ENCODE data around the gene ASPG.

Gene ASPG

GRCh38 chr14:104085032-104085888 lies at the start of gene ASPG:
TSS of gene ASPG (plus strand) at chr14:104085700. CDS start at chr14:104085771, 71 bp downstream.
- no peak for DNase-seq

GRCh38 chr14:104036212-104036611 lies 49.3 kb upstream of the ASPG start:
- no peak for DNase-seq

GRCh38 chr14:104037074-104037473 lies 48.4 kb upstream of the ASPG start:
- DNase-seq, result no peak

DNA sequence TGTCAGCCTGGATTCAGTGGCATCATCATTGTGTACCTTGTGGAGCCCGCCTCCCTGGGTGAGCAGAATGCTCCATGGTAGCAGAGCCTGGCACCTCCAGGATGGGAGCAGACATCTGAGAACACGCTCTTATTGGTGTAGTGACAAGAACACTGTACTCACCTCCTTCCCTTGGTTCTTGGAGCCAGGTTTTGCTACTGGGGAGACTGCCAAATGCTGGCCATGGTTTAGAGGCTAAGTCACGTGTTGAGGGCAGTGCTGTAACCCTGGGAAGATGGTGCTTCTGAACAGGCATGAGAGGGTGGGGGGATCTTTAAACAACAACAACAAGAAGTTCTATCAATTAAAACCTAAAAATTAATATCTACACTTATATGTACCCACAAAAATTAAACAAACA lies 47.6 kb upstream of the ASPG start:
- no peak for DNase-seq

DNA sequence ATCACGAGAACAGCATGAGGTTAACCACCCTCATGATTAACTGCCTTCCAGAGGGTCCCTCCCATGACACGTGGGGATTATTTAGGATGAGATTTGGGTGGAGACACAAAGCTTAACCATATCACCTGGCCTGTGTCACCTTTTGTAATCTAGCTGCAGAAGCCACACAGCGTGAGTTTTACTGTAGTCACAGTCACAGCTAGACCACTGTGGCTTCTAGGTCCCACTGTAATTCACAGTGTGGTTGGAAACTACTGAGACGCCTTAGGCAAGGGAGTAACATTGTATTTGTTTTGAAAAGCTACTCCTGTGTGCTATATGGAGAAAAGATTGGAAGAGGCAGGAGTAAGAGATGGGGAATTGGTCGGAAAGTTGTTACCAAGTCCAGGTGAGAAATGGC lies 46.3 kb upstream of the ASPG start:
- no peak for DNase-seq

- no peak for DNase-seq
Observed at GRCh38 chr14:104040539-104040938, 45.0 kb upstream of the ASPG start.

DNA sequence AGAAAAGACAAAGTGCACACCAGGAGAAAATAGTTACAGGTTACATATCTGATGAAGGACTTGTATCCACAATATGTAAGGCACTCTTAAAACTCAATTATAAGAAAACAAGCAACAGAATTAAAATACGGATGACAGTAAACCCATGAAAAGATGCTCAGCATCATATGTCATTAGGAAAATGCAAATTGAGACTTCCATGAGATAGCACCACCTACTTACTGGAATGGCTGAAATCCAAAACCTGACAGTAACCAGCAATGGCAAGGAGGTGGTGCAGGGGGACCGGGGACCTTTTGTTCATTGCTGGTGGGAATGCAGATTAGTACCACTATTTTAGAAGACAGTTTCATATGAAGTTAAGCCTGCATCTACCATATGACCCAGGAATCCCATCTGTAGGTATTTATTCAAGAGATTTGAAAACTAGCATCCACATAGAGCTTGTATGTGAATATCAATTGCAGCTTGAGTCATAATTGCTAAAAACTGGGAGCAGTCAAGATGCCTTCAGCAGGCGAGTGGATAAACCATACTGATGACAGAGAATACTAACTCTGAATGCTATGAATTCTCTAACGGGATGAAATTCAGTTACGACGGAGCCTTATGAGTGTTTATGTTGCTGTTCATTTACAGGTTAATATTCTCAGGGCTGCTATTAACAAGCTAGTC lies 43.9 kb upstream of the ASPG start:
- no peak for DNase-seq

- no peak for DNase-seq
Observed at GRCh38 chr14:104044016-104044415, 41.5 kb upstream of the ASPG start.

DNA sequence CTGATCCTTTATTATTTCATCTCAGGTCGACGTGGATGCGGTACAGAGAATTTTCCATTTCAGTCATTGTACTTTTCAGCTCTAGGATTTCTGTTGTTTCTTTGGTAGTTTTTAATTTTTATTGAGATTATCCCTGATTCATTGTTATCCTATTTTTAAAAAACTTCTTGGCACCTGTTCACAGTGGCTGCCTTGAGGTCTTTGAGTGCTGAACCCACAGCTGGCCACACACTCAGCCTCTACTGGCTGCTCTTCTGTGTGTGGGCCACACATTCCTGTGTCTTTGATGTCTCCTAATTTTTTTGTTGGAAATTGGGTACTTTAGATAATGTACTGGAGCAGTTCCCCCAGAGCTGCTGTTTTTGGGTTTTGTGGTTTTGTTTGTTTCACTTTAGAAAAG lies 37.7 kb upstream of the ASPG start:
- DNase-seq, result no peak

DNA sequence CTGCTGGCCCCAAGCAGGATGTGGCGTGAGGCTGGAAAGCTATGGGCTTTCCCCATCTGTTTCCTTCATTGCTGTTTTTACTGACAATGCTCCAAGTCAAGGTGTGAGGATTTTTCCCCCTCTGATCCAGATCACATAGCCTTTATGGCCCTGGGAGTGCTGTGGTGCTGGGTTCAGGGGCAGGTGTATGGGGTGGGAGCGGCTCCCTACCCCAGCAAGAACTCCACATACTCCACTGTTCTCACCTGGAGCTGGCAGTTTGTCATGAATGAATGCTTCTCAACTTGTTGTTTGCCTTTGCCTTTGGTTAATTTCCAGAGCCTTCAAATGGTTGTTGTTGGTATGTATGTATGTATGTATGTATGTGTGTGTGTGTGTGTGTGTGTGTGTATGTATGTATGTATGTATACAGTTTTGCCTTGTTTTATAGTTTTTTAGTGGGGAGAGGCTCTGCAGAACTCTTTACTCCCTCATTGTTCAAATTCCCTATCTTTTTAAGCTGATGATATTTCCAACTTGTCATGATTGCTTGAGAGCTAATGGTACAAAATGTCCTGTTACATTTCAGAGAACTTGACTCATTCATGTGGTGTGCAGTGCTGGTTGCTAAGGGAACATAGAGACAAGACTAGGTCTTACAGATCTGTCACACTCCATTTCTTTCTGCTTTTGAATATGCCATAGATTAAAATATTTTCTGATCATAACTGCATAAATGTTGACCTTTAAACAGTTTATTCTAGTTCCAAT lies 36.6 kb upstream of the ASPG start:
- no peak for DNase-seq

- DNase-seq, result no peak
Observed at GRCh38 chr14:104049576-104050240, 35.8 kb upstream of the ASPG start.

DNA sequence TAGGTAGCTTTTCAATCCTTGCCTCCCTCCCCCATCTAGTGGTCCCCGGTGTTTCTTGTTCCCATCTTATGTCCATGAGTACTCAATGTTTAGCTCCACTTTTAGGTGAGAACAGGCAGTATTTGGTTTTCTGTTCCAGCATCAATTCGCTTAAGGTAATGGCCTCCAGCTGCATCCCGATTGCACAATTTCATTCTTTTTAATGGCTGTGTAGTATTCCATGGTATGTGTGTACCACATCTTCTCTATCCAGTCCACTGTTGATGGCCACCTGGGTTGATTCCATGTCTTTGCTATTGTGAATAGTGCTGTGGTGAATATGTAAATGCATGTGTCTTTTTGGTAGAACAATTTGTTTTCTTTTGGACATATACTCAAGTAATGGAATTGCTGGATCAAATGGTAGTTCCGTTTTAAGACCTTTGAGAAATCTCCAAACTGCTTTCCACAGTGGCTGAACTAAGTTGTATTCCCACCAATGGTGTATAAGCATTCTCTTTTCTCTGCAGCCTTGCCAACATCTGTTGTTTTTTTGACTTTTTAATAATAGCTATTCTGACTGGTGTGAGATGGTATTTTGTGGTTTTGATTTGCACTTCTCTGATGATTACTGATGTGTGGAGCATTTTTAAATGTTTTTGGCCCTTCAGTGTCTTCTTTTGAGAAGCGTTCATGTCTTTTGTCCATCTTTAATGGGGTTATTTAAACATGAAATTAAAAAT lies 34.2 kb upstream of the ASPG start:
- no peak for DNase-seq

GRCh38 chr14:104054222-104054905 lies 31.1 kb upstream of the ASPG start:
- no peak for DNase-seq

DNA sequence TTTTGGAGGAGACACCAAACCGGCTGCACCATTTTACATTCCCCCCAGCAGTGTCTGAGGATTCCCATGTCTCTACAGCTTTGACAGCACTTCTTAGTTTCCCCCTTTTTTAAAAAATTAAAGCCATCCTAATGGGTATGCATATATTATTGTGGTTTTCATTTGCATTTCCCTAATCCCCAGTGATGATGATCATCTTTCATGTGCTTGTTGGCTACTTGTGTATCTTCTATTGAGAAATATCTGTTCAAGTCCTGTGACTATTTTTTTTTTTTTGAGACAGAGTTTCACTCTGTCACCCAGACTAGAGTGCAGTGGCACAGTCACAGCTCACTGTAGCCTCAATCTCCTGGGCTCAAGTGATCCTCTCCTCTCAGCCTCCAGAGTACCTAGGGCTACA lies 23.2 kb upstream of the ASPG start:
- DNase-seq, result no peak

DNA sequence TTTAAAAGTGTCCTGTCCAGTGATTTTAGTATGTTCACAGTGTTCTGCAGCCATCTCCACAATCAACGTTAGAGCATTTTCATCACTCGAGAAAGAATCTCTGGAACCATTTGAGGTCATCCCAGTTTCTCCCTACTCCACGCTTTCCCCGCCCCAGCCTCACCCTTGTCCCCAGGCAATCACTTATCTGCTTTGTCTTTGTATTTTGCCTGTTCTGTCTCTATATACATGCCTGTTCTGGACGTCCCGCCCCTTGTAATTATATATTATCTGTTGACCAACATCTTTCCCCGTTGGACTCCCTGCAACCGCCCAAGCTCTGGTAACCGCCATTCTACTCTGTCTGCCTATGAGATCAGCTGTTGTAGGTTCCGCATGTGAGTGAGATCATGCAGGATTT lies 21.5 kb upstream of the ASPG start:
- DNase-seq, result no peak

DNA sequence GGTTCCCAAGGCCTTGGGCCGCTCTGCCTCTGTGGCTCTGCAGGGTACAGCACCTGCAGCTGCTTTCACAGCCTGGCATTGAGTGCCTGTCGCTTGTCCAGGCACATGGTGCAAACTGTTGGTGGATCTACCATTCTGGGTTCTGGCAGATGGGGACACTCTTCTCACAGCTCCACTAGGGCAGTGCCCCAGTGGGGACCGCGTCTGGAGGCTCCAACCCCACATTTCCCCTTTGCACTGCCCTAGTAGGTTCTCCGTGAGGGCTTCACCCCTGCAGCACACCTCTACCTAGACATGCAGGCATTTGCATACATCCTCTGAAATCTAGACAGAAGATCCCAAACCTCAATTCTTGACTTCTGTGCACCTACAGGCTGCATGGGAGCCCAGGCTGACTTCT lies 19.2 kb upstream of the ASPG start:
- no peak for DNase-seq

GRCh38 chr14:104066719-104067295 lies 18.7 kb upstream of the ASPG start:
- DNase-seq, result no peak

- no peak for DNase-seq
Observed at GRCh38 chr14:104069541-104069940, 16.0 kb upstream of the ASPG start.

DNA sequence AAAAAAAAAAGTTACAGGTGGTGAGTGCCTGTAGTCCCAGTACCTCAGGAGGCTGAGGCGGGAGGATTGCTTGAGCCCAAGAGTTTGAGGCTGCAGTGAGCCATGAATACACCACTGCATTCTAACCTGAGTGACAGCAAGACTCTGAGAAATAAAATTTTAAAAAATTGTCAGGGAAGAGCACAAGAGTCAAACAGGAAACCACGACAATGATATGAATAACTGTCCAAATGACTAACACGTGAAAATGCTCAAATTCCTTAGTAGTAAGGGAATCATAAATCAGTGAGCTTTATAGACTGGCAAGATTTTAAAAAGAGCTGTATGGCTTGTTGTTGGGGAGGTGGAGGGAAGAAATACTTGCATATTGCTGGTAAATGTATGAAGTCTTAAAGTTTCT lies 12.9 kb upstream of the ASPG start:
- no peak for DNase-seq

DNA sequence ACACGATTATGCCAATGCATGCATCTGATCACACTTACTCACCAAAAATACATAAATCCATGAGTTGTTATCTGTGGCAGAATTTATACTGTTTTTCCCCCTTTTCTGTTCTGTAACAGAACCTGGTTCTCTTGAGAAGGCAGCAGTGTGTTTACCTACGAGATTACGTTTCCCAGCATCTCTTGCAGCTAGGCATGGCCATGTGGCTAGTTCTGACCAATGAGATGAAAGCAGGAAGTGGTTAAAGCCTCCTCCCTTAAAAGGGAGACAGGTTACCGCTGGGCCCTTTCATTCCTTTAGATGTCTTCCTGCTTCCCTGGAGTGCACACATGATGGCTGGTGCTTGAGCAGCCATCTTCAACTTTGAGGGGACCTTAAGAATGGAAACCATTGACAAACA lies 11.7 kb upstream of the ASPG start:
- no peak for DNase-seq

DNA sequence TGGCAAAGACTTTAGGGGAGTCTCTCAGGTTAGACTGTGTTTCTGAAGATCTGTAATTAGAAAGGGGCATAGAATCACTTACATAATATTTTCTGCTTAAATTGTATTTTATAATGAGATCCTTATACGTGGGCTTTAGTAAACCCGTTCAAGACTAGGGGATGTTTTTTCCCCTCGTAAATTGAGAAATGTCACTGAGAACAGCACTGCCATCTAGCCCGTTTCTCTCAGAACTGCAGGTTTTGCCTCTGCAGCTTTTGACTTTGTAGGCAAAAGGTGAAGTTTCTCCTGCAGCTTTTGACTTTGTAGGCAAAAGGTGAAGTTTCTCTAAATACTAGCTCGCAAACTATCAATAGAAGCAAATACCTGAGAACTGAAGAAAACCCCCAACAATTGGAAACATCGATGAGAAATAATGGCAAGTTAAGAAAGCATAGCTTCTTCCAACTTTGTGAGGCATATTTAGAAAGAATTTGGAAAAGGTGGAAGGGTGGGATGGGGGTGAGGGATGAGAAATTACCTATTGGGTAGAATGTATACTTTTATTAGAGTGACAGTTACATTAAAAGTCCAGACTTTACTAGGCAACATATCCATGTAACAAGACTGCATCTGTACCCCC lies 9.9 kb upstream of the ASPG start:
- no peak for DNase-seq

Measured in cerebellar nuclear complex (tissue), 1 donor.